Dedifferentiated amniotic fluid mesenchymal stem cell (primary cell): Measurements from ENCODE around the gene PDE5A.

Experiments
- DNase-seq: peaks from one replicate; pipeline ENCODE4 v3.0.0-alpha.2; 2016; ENCODE audit errors: extremely low spot score

The PDE5A gene

DNA sequence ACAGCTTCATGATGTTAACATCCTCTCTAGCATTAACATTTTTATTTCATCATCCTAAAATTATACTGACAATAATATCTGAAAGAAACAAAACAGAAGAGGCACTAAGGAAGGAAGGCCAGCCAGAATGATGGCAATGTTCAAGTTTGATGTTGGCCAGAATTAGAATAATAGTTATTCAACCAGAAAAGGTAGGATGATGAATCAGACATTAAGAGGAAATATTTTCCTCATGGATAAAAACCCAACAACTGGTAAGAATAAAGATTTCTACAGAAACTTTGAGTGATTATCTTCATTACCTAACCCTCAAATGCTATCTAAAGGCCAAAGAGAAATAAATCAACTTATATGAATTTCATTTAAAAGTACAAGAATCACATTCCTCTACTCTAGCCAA is 105.2 kb downstream of the PDE5A start:
- DNase-seq = no peak

- no peak for DNase-seq
Observed at GRCh38 chr4:119521268-119521667, 107.3 kb downstream of the PDE5A start.

GRCh38 chr4:119518915-119519410 is 109.6 kb downstream of the PDE5A start:
- DNase-seq = no peak

- no peak for DNase-seq
Observed at GRCh38 chr4:119518230-119518892, 110.2 kb downstream of the PDE5A start.

- DNase-seq = peak; percentile 50
Observed at GRCh38 chr4:119517361-119518229, 111.0 kb downstream of the PDE5A start.

- DNase-seq = no peak
Observed at GRCh38 chr4:119512398-119512797, 116.2 kb downstream of the PDE5A start.

DNA sequence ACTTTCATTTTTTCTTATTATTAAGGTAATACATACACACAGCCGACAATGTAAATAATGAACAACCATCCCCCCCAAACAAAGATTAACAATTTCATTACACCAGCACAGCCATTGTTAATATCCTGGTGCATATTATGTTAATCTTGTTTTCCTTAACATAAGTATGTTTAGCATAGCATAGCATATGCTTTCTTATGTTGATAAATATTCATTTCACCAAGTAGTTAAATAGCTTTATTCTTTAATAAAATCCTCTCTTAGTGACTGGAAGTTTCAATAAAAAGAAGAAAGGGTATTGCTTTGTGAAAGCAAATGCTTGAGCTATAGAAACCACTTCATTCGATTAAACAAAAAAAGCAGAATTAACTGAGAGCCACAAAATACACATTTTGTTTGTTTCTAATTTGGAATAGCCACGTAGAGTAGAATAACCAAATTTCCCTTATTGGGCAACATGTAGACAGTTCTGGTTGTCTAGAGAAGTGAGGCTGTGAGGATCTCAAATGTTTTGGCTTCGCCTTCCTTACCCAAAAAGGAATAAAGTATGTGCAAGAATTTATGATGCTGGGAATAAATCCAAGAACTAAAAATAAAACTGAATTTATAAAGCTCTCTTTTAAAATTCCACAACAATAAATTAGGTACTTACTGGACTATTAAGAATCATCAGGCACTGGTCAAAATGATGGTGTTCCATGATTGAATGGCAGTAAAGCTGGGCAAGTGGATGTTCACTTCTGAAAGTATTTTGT is 118.0 kb downstream of the PDE5A start:
- DNase-seq = no peak

DNA sequence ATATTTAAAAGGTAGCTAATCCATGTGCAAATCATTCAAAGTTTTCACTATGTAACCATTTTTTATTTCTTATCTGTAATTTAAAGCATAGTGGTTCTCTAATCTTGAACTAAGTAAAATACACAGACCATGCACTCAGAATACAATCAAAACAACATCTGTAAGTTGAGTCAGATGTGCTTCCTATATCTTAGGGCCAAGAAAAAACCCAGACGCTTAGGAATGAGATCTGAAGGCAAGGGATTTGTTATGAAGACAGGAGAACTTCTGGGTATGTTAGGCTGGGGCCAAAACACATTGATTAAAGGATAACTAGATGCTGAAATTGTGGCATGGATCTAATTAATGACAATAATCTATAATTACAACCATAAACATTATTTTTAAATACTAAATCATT is 120.3 kb downstream of the PDE5A start:
- DNase-seq = no peak

GRCh38 chr4:119506806-119507205 is 121.8 kb downstream of the PDE5A start:
- DNase-seq = no peak

- no peak for DNase-seq
Observed at GRCh38 chr4:119504616-119505015, 124.0 kb downstream of the PDE5A start.

- no peak for DNase-seq
Observed at GRCh38 chr4:119501740-119502139, 126.9 kb downstream of the PDE5A start.

GRCh38 chr4:119498527-119498926 is 130.1 kb downstream of the PDE5A start:
- DNase-seq = no peak

DNA sequence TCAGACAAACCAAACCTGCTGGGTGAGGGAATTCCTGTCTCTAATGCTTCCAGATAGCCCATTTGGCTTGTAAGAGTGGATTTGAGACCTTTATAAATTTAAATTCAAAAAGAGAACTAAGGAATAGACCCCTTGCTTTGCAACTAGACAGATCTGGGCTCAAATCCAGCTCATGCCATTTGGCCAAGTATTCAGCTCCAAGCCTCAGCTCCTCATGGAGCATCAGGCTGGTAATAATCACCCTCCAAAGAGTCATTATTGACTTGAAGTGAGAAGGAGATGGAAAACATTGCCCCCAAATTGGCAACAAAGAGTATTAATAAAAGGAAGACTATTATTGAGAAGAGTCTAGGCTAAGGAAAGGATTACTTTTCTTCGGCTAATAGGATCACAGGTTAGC is 134.7 kb downstream of the PDE5A start:
- no peak for DNase-seq

DNA sequence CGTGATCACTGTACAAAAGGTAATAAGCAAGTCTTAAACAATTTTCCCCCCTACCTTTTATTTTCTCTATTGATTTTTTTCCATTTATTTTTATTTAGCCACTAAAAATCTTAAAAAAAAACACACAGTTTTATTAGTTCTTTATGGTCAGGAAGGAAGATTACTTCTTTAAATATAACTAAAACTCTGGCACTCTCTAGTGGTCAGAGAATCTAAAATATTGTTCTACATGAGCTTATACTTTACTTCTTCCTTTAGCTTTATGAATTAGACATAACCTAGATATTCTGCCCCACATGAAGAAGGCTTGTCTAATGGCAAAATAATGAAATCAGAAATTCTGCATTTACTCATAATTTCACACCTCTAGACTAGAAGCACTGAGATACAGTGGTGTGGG is 135.2 kb downstream of the PDE5A start:
- DNase-seq = no peak

- no peak for DNase-seq
Observed at GRCh38 chr4:119490335-119490734, 138.3 kb downstream of the PDE5A start.

- no peak for DNase-seq
Observed at GRCh38 chr4:119489305-119489704, 139.3 kb downstream of the PDE5A start.

- no peak for DNase-seq
Observed at GRCh38 chr4:119480331-119480730, 148.3 kb downstream of the PDE5A start.

- no peak for DNase-seq
Observed at GRCh38 chr4:119479835-119480234, 148.8 kb downstream of the PDE5A start.

- DNase-seq = no peak
Observed at GRCh38 chr4:119479180-119479808, 149.3 kb downstream of the PDE5A start.

DNA sequence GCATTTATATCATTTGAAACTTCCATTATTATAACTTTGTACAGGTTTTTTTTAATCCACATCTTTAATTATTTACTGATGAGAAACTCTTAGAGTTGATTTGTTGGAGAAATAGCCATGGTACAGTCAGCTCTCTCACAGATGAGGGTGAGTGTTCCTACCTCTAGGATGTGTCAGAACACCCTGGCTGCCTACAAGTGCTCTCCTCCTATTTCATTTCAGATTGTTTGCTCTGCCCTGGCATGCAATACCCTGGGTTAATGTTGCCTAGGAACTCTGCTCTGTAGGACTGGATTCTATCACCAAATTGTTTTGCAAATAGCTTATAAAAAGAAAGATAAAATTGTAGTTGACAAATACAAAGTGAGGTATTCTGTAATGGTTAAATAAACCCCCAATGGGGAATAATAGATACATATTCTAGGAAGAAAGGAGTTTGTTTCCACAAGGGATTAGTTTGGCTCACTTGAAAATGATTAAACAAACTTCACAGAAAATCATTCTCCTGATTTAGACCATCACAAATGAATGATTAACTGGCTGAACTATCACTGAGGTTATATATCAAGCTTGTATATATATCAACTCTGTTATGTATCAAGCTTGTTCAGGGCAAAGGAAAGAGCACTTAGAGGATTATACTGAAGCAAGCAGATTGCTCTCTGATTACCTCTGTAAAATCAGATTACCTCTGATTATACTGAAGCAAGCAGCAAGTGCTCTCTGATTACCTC is 150.0 kb downstream of the PDE5A start:
- DNase-seq = no peak

GRCh38 chr4:119477412-119478053 is 151.1 kb downstream of the PDE5A start:
- no peak for DNase-seq
